Natural killer cell treated with Interleukin-12 subunit alpha and Interleukin-12 subunit beta and Interleukin-15 and Interleukin-18, amount 100 ng/mL, for 72 hours (primary cell): ENCODE results near the gene CHCHD4. TPM values are rescaled to one million over a fixed set of nuclear protein-coding genes. Genes with fewer than 3 reads are reported as not detected.
"Not testable (repeated sequence)": the region's sequence is repeated elsewhere in the genome, so short reads cannot be mapped to it uniquely, and the experiment has no call there.

ENCODE experiments used
- ATAC-seq, 2 donors: fragments of 150-1000 bp; cut with Tn5 transposase in 1 of 2; sonication (Bioruptor Pico), chemical (Tn5 transposase) in 1 of 2; 2 replicates each; pipeline ENCODE4 v1.10.0; 2021
- DNase-seq: peaks from one replicate; pipeline ENCODE4 v3.0.0; 2022; ENCODE audit warnings: low spot score
- H3K27ac Mint-ChIP-seq, 2 donors: 1 replicate in 1 of 2; 2 replicates in 1 of 2; pipeline ENCODE4 v1.8.0; 2022; ENCODE audit warnings: mixed read lengths in 2 of 2, mild to moderate bottlenecking in 1 of 2, moderate library complexity in 1 of 2
- H3K27me3 Mint-ChIP-seq, 2 donors: 1 replicate in 1 of 2; 2 replicates in 1 of 2; pipeline ENCODE4 v1.8.0; 2022; ENCODE audit warnings: mixed read lengths in 2 of 2
- H3K36me3 Mint-ChIP-seq: one replicate; pipeline ENCODE4 v1.8.0; 2022; ENCODE audit warnings: mixed read lengths
- H3K4me1 Mint-ChIP-seq, 2 donors: 1 replicate in 1 of 2; 2 replicates in 1 of 2; pipeline ENCODE4 v1.8.0; 2022; ENCODE audit warnings: low read depth in 2 of 2, mixed read lengths in 2 of 2, mild to moderate bottlenecking in 1 of 2
- H3K4me3 Mint-ChIP-seq: one replicate; pipeline ENCODE4 v1.8.0; 2022; ENCODE audit warnings: mixed read lengths
- H3K9me3 Mint-ChIP-seq: 2 replicates; pipeline ENCODE4 v1.8.0; 2022; ENCODE audit warnings: mixed read lengths
- total RNA-seq, 2 donors: library from RNA; stranded (reverse); gene quantifications; one replicate each; pipeline ENCODE4 v1.2.3, GENCODE V29; 2022

CHCHD4 gene
- total RNA-seq, 2 donors from 2014 or later = 13.2 to 14.6 TPM

DNA sequence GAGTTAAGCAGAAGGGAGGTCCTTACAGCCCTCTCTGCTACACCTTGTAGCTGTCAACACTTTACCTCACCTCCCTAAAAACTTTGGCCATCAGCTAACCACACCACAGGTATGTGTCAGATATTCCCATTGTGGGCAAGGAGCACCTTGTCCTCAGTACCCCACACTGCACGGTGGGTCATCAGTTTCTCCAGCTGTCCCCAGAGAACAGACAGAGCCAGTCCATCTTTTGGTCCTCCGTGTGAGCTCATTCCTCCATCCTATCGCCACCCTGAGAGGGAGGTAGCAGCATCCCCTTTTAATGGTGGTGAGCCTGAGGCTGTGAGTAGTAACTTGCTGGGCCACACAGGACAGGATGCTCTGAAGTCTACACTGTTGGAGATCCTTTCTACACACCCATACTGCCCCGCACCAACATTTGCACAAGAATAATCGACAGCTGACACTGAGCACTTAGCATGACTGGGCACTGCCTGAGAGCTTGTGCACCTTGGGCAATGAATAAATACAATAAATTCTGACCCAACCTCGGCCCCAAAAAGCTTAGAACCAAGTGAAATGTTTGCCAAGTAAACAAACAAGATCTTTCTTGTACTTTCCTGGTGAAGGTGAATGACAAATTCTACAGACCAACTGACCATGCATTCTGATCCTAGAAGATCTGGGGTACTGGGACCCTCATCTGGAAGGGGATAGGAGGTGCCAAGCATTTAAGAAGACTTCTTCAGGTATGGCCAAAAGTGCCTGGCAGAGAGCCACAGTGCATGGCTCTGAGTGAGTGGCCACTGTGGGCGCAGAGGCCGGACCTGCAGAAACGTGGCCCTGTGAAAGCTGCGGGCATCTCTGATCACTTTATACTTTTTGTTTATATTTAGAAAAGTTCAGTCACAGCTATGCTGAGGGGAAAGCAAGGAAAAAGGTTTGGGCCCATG, 6.9 kb downstream of the CHCHD4 start:
- no peaks in the 10 kb centered on the region for H3K27me3 Mint-ChIP-seq
- H3K4me3 Mint-ChIP-seq = no peak overlapping the region
- peaks cover 18% of the 10 kb centered on the region for H3K36me3 Mint-ChIP-seq
- H3K9me3 Mint-ChIP-seq = no peaks in the 10 kb centered on the region
- peaks cover 10 to 13% of the 10 kb centered on the region in 2 donors for H3K4me1 Mint-ChIP-seq
- no peak for DNase-seq
- H3K27ac Mint-ChIP-seq = no peak overlapping the region
- peak in 1 of 2 donors; percentile 15 for ATAC-seq

GRCh38 chr3:14113965-14114635, 10.6 kb downstream of the CHCHD4 start:
- peaks cover 19% of the 10 kb centered on the region for H3K36me3 Mint-ChIP-seq
- ATAC-seq = no peak
- no peak overlapping the region for H3K4me3 Mint-ChIP-seq
- H3K27me3 Mint-ChIP-seq = no peaks in the 10 kb centered on the region
- H3K4me1 Mint-ChIP-seq = no peaks in the 10 kb centered on the region
- no peaks in the 10 kb centered on the region for H3K9me3 Mint-ChIP-seq
- DNase-seq = no peak
- H3K27ac Mint-ChIP-seq = no peak overlapping the region

DNA sequence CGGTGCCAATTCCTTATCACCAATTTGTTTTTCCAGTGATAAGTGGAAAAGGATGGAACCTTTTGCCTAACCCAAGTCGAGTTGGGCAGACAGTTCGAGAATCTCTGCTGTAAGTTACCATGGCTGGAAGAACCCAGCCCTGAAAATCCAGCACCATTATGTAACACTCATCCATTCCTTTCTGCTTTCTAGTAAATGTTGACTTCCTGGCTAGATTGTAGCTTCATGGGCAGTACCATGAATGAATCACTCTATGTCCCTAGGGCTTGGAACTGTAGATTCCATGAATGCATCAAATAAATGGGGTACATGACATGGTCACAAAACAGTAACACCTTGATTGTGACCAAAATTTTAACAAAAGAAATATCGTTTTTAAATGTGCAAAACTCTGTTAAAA, 14.0 kb downstream of the CHCHD4 start:
- H3K4me1 Mint-ChIP-seq = no peaks in the 10 kb centered on the region
- DNase-seq = no peak
- H3K27ac Mint-ChIP-seq = no peak overlapping the region
- peaks cover 19% of the 10 kb centered on the region for H3K36me3 Mint-ChIP-seq
- no peak overlapping the region for H3K4me3 Mint-ChIP-seq
- no peak for ATAC-seq
- no peaks in the 10 kb centered on the region for H3K9me3 Mint-ChIP-seq
- no peaks in the 10 kb centered on the region for H3K27me3 Mint-ChIP-seq

DNA sequence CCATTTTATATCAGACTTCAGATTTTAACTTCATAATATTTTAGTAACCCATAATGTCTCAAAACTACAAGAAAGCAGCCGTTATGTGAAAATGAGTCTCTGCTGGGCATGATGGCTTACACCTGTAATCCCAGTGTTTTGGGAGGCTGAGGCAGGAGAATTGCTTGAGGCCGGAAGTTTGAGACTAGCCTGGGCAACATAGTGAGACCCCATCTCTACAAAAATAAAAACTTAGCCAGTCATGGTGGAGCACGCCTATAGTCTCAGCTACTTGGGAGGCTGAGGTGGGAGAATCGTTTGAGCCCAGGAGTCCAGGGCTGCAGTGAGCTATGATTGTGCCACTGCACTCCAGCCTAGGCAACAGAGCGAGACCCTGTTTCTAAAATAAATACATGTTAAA, 14.8 kb downstream of the CHCHD4 start:
- H3K9me3 Mint-ChIP-seq, H3K4me3 Mint-ChIP-seq, H3K4me1 Mint-ChIP-seq, DNase-seq, H3K27me3 Mint-ChIP-seq, ATAC-seq, H3K27ac Mint-ChIP-seq: not testable (repeated sequence)
- H3K36me3 Mint-ChIP-seq = peaks cover 16% of the 10 kb centered on the region

DNA sequence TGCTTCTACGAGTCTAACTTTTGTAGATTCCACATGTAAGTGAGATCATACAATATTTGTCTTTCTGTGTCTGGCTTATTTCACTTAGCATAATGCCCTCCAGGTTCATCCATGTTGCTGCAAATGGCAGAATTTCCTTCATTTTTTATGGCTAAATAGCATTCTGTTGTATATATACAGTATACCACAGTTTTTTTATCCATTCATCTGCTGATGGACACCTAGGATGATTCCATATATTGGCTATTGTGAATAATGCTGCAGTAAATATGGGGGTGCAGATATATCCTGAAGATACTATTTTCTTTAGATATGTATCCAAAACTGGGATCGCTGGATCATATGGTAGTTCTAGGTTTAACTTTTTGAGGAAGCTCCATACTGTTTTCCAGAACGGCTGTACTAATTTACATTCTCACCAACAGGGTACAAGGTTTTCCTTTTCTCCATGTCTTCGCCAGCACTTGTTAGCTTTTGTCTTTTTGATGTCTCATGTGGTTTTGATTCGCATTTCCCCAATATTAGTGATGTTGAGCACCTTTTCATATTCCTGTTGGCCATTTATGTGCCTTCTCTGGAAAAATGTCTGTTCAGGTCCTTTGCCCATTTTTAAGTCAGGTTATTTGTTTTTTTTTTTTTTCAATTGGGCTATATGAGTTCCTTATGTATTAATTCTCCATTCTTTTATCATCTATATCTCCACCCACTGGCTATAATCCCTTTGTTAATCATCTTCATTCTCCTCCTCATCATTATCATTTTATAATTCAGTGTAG, 26.9 kb downstream of the CHCHD4 start:
- Mint-ChIP-seq H3K9me3 (no peaks in the 10 kb centered on the region), H3K4me1 (no peaks in the 10 kb centered on the region), H3K36me3 (no peaks in the 10 kb centered on the region), H3K27ac (no peak overlapping the region), H3K27me3 (peaks cover 37 to 41% of the 10 kb centered on the region in 2 donors), H3K4me3 (no peak overlapping the region)
- ATAC-seq = no peak
- no peak for DNase-seq

DNA sequence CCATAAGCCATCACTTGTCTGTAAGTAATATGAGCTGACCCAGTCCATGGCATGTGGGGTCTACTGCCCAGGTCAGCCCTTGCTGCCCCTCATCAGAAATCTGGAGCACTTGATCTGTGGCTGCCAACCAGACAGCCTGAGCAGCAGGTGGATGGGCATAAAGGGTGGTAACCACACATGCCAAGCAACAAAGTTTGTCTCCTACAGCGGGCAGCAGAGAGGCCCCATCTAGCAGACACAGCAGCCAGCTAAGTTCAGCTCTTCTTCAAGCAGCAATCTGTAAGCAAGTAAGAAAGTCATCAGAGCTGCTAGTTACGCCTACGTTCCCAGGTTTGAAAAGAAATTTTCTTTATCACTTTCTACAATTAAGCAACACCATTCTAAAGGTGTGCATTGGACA, 27.9 kb downstream of the CHCHD4 start:
- Mint-ChIP-seq H3K27me3 (peaks cover 36 to 41% of the 10 kb centered on the region in 2 donors), H3K27ac (no peak overlapping the region)
- no peak for ATAC-seq

GRCh38 chr3:14093831-14094230, 30.8 kb downstream of the CHCHD4 start:
- Mint-ChIP-seq H3K9me3 (peaks cover 4% of the 10 kb centered on the region), H3K27me3 (peaks cover 42 to 53% of the 10 kb centered on the region in 2 donors), H3K36me3 (peaks cover 4% of the 10 kb centered on the region), H3K4me1 (no peaks in the 10 kb centered on the region), H3K27ac (no peak overlapping the region), H3K4me3 (no peak overlapping the region)
- no peak for DNase-seq
- no peak for ATAC-seq

More for the DNA sequence above, 27.9 kb downstream of the CHCHD4 start:
- Mint-ChIP-seq H3K36me3 (no peaks in the 10 kb centered on the region), H3K4me1 (no peaks in the 10 kb centered on the region), H3K9me3 (no peaks in the 10 kb centered on the region), H3K4me3 (no peak overlapping the region)
- no peak for DNase-seq

GRCh38 chr3:14092464-14092863, 32.2 kb downstream of the CHCHD4 start:
- no peak overlapping the region for H3K27ac Mint-ChIP-seq
- peaks cover 14% of the 10 kb centered on the region for H3K36me3 Mint-ChIP-seq
- no peak overlapping the region for H3K4me3 Mint-ChIP-seq
- peaks cover 34 to 55% of the 10 kb centered on the region in 2 donors for H3K27me3 Mint-ChIP-seq
- DNase-seq = no peak
- peaks cover 5% of the 10 kb centered on the region for H3K9me3 Mint-ChIP-seq
- H3K4me1 Mint-ChIP-seq = no peaks in the 10 kb centered on the region
- no peak for ATAC-seq

DNA sequence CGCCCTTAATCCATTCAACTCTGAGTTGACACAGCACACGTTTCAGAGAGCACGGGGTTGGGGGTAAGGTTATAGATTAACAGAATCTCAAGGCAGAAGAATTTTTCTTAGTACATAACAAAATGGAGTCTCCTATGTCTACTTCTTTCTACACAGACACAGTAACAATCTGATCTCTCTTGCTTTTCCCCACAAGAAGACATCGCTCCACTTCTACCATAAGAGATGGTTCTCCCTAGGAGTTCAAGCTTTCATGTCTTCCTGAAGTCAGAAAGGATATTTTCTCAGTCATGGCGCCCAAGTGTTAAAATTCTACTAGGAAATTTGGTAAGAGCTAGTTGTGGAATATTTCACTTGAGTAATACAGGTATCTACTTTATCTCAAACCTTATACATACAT, 32.7 kb downstream of the CHCHD4 start:
- DNase-seq, H3K27ac Mint-ChIP-seq, H3K9me3 Mint-ChIP-seq, H3K4me1 Mint-ChIP-seq, H3K4me3 Mint-ChIP-seq, ATAC-seq: not testable (repeated sequence)
- Mint-ChIP-seq H3K36me3 (peaks cover 19% of the 10 kb centered on the region), H3K27me3 (peaks cover 32 to 56% of the 10 kb centered on the region in 2 donors)

DNA sequence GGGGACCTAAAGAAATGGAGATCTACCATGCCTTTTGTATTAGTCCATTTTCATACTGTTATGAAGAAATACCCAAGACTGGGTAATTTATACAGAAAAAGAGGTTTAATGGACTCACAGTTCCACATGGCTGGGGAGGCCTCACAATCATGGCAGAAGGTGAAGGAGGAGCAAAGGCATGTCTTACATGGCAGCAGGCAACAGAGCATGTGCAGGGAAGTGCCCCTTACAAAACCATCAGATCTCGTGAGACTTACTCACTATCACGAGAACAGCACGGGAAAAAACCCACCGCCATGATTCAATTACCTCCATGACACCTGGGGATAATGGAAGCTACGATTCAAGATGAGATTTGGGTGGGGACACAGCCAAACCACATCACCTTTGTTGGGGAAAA, 37.2 kb downstream of the CHCHD4 start:
- peaks cover 23 to 45% of the 10 kb centered on the region in 2 donors for H3K27me3 Mint-ChIP-seq
- not testable (repeated sequence) for H3K4me1 Mint-ChIP-seq, H3K4me3 Mint-ChIP-seq

GRCh38 chr3:14082108-14082657, 42.5 kb downstream of the CHCHD4 start:
- H3K27me3 Mint-ChIP-seq = peaks cover 19 to 23% of the 10 kb centered on the region in 2 donors
- no peaks in the 10 kb centered on the region for H3K4me1 Mint-ChIP-seq
- H3K9me3 Mint-ChIP-seq = no peaks in the 10 kb centered on the region
- ATAC-seq (no peak), DNase-seq (no peak)
- H3K27ac Mint-ChIP-seq = no peak overlapping the region
- no peak overlapping the region for H3K4me3 Mint-ChIP-seq
- peaks cover 4% of the 10 kb centered on the region for H3K36me3 Mint-ChIP-seq

More for the DNA sequence above, 37.2 kb downstream of the CHCHD4 start:
- not testable (repeated sequence) for DNase-seq, ATAC-seq, H3K9me3 Mint-ChIP-seq, H3K27ac Mint-ChIP-seq
- H3K36me3 Mint-ChIP-seq = peaks cover 21% of the 10 kb centered on the region

- H3K4me3 Mint-ChIP-seq = no peak overlapping the region
- H3K27ac Mint-ChIP-seq = no peak overlapping the region
- H3K4me1 Mint-ChIP-seq = no peaks in the 10 kb centered on the region
- no peak for DNase-seq
- peaks cover 7% of the 10 kb centered on the region for H3K36me3 Mint-ChIP-seq
- no peaks in the 10 kb centered on the region for H3K9me3 Mint-ChIP-seq
- H3K27me3 Mint-ChIP-seq = peaks cover 18 to 25% of the 10 kb centered on the region in 2 donors
- ATAC-seq = no peak
These were observed 47.4 kb downstream of the CHCHD4 start for GRCh38 chr3:14077310-14077709.

DNA sequence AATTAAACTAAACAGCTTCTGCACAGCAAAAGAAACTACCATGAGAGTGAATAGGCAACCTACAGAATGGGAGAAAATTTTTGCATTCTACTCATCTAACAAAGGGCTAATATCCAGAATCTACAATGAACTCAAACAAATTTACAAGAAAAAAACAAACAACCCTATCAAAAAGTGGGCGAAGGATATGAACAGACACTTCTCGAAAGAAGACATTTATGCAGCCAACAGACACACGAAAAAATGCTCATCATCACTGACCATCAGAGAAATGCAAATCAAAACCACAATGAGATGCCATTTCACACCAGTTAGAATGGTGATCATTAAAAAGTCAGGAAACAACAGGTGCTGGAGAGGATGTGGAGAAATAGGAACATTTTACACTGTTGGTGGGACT, 49.4 kb downstream of the CHCHD4 start:
- H3K9me3 Mint-ChIP-seq, H3K4me1 Mint-ChIP-seq, H3K27ac Mint-ChIP-seq, DNase-seq, H3K36me3 Mint-ChIP-seq, H3K4me3 Mint-ChIP-seq, ATAC-seq: not testable (repeated sequence)
- peaks cover 14 to 32% of the 10 kb centered on the region in 2 donors for H3K27me3 Mint-ChIP-seq
